Neural cell (in vitro differentiated cells): ENCODE data around the gene LPP.

Experiments
- CTCF ChIP-seq: fragments of 450-650 bp; IDR thresholded peaks from 2 replicates; pipeline ENCODE4 v1.5.1; 2014; ENCODE audit warnings: antibody characterized with exemption, mild to moderate bottlenecking, moderate library complexity; ENCODE audit not compliant: poor library complexity, severe bottlenecking
- EP300 ChIP-seq: fragments of 450-650 bp; conservative IDR thresholded peaks from 2 replicates; pipeline ENCODE4 v1.6.1; 2014; ENCODE audit warnings: antibody characterized with exemption, mild to moderate bottlenecking, moderate library complexity; ENCODE audit not compliant: poor library complexity, severe bottlenecking
- EZH2 ChIP-seq: fragments of 200-600, 300-800 bp; shearing (Covaris generic), sonication (generic); IDR thresholded peaks from 2 replicates; pipeline ENCODE4 v1.6.1; 2014; ENCODE audit warnings: antibody characterized with exemption, low read length, borderline replicate concordance, mild to moderate bottlenecking; ENCODE audit not compliant: insufficient read depth, poor library complexity, severe bottlenecking
- POLR2AphosphoS5 ChIP-seq: IDR thresholded peaks from 2 replicates; pipeline ENCODE4 v1.6.1; 2012
- REST ChIP-seq: IDR thresholded peaks from 2 replicates; pipeline ENCODE4 v1.6.1; 2012; ENCODE audit warnings: borderline replicate concordance

GRCh38 chr3:188220988-188221818, 67.2 kb downstream of the LPP start:
- TF ChIP-seq CTCF (no peak), EZH2 (no peak), EP300 (no peak), POLR2AphosphoS5 (no peak), REST (no peak)
